Stimulated activated effector memory CD8-positive, alpha-beta T cell treated with anti-CD3 and anti-CD28 coated beads, Interleukin-12 subunit alpha, Interleukin-12 subunit beta, amount 100 ng/mL, for 72 hours (primary cell): ENCODE data around the gene CANT1.
A peak's percentile ranks its signal among the peaks of the same experiment; 100 is the strongest.

Experiments used
- ATAC-seq: fragments of 150-1000 bp; cut with Tn5 transposase; 2 replicates; pipeline ENCODE4 v1.10.0; 2021
- DNase-seq, 2 donors: peaks; one replicate each; pipeline ENCODE4 v3.0.0; 2021 to 2022; ENCODE audit warnings: low spot score in 2 of 2
- H3K27ac Mint-ChIP-seq: one replicate; pipeline ENCODE4 v1.8.0; 2022; ENCODE audit warnings: mild to moderate bottlenecking, mixed read lengths
- H3K36me3 Mint-ChIP-seq: one replicate; pipeline ENCODE4 v1.8.0; 2022; ENCODE audit warnings: mild to moderate bottlenecking, mixed read lengths
- H3K4me1 Mint-ChIP-seq: one replicate; pipeline ENCODE4 v1.8.0; 2022; ENCODE audit warnings: mixed read lengths
- H3K4me3 Mint-ChIP-seq: one replicate; pipeline ENCODE4 v1.8.0; 2022; ENCODE audit warnings: mild to moderate bottlenecking, mixed read lengths
- H3K9me3 Mint-ChIP-seq: one replicate; pipeline ENCODE4 v1.8.0; 2022; ENCODE audit warnings: mixed read lengths

The CANT1 gene

GRCh38 chr17:79008666-79009387 lies 737 bp downstream of the CANT1 start:
- Mint-ChIP-seq H3K36me3 (peaks cover 31% of the 10 kb centered on the region), H3K27ac (peak overlapping the region; percentile 98), H3K4me3 (peak overlapping the region; percentile 99), H3K9me3 (no peaks in the 10 kb centered on the region), H3K4me1 (peaks cover 52% of the 10 kb centered on the region)
- DNase-seq (no peak), ATAC-seq (no peak)

- DNase-seq: no peak
- peaks cover 55% of the 10 kb centered on the region for H3K4me1 Mint-ChIP-seq
- H3K9me3 Mint-ChIP-seq: no peaks in the 10 kb centered on the region
- H3K36me3 Mint-ChIP-seq: peaks cover 34% of the 10 kb centered on the region
- no peak for ATAC-seq
- peak overlapping the region; percentile 98 for H3K27ac Mint-ChIP-seq
- H3K4me3 Mint-ChIP-seq: peak overlapping the region; percentile 99
Measured at GRCh38 chr17:79007504-79008381, 1.8 kb downstream of the CANT1 start.

- peak overlapping the region; percentile 98 for H3K27ac Mint-ChIP-seq
- peak overlapping the region; percentile 99 for H3K4me3 Mint-ChIP-seq
- no peak for ATAC-seq
- peaks cover 41% of the 10 kb centered on the region for H3K36me3 Mint-ChIP-seq
- H3K4me1 Mint-ChIP-seq: peaks cover 63% of the 10 kb centered on the region
- H3K9me3 Mint-ChIP-seq: no peaks in the 10 kb centered on the region
- DNase-seq: no peak
Measured at GRCh38 chr17:79006794-79007503, 2.6 kb downstream of the CANT1 start.

- H3K4me3 Mint-ChIP-seq: no peak overlapping the region
- H3K9me3 Mint-ChIP-seq: no peaks in the 10 kb centered on the region
- H3K36me3 Mint-ChIP-seq: peaks cover 48% of the 10 kb centered on the region
Measured at GRCh38 chr17:79006046-79006445, 3.5 kb downstream of the CANT1 start.

GRCh38 chr17:79005063-79005861 lies 4.3 kb downstream of the CANT1 start:
- Mint-ChIP-seq H3K4me1 (peaks cover 71% of the 10 kb centered on the region), H3K36me3 (peaks cover 52% of the 10 kb centered on the region), H3K27ac (peak overlapping the region; percentile 98), H3K4me3 (no peak overlapping the region), H3K9me3 (no peaks in the 10 kb centered on the region)
- DNase-seq (no peak), ATAC-seq (no peak)

More at GRCh38 chr17:79006046-79006445, 3.5 kb downstream of the CANT1 start:
- Mint-ChIP-seq H3K27ac (peak overlapping the region; percentile 98), H3K4me1 (peaks cover 71% of the 10 kb centered on the region)
- DNase-seq: no peak
- no peak for ATAC-seq

GRCh38 chr17:79003661-79004411 lies 5.7 kb downstream of the CANT1 start:
- Mint-ChIP-seq H3K9me3 (no peaks in the 10 kb centered on the region), H3K36me3 (peaks cover 52% of the 10 kb centered on the region), H3K4me3 (no peak overlapping the region), H3K27ac (peak overlapping the region; percentile 50), H3K4me1 (peaks cover 65% of the 10 kb centered on the region)
- ATAC-seq (no peak), DNase-seq (no peak)

GRCh38 chr17:79002796-79003593 lies 6.6 kb downstream of the CANT1 start:
- Mint-ChIP-seq H3K4me3 (no peak overlapping the region), H3K36me3 (peaks cover 53% of the 10 kb centered on the region), H3K9me3 (no peaks in the 10 kb centered on the region), H3K27ac (peak overlapping the region; percentile 50), H3K4me1 (peaks cover 57% of the 10 kb centered on the region)
- ATAC-seq (no peak), DNase-seq (no peak)

GRCh38 chr17:79002291-79002690 lies 7.3 kb downstream of the CANT1 start:
- Mint-ChIP-seq H3K4me3 (no peak overlapping the region), H3K27ac (peak overlapping the region; percentile 88)

GRCh38 chr17:79001190-79002020 lies 8.2 kb downstream of the CANT1 start:
- Mint-ChIP-seq H3K4me1 (peaks cover 41% of the 10 kb centered on the region), H3K4me3 (no peak overlapping the region), H3K9me3 (no peaks in the 10 kb centered on the region), H3K36me3 (peaks cover 58% of the 10 kb centered on the region), H3K27ac (peak overlapping the region; percentile 88)
- DNase-seq (no peak), ATAC-seq (no peak)

More at GRCh38 chr17:79002291-79002690, 7.3 kb downstream of the CANT1 start:
- peaks cover 58% of the 10 kb centered on the region for H3K36me3 Mint-ChIP-seq
- ATAC-seq (no peak), DNase-seq (no peak)
- peaks cover 50% of the 10 kb centered on the region for H3K4me1 Mint-ChIP-seq
- H3K9me3 Mint-ChIP-seq: no peaks in the 10 kb centered on the region

- no peak overlapping the region for H3K4me3 Mint-ChIP-seq
- H3K27ac Mint-ChIP-seq: peak overlapping the region; percentile 88
- peaks cover 36% of the 10 kb centered on the region for H3K4me1 Mint-ChIP-seq
- peaks cover 67% of the 10 kb centered on the region for H3K36me3 Mint-ChIP-seq
- H3K9me3 Mint-ChIP-seq: no peaks in the 10 kb centered on the region
- no peak for ATAC-seq
- no peak for DNase-seq
Measured at GRCh38 chr17:79000396-79001189, 9.0 kb downstream of the CANT1 start.

GRCh38 chr17:78999947-79000395 lies 9.6 kb downstream of the CANT1 start:
- Mint-ChIP-seq H3K4me3 (no peak overlapping the region), H3K36me3 (peaks cover 73% of the 10 kb centered on the region), H3K9me3 (no peaks in the 10 kb centered on the region), H3K27ac (peak overlapping the region; percentile 88), H3K4me1 (peaks cover 36% of the 10 kb centered on the region)
- DNase-seq (no peak), ATAC-seq (no peak)
